HFF-Myc (cell line): Measurements from ENCODE around the gene DAP.

Source experiments
- DNase-seq: peaks from one replicate; pipeline ENCODE4 v3.0.0-alpha.2; 2011; ENCODE audit warnings: low read depth; ENCODE audit errors: extremely low read depth
- H3K4me3 ChIP-seq: replicated peaks from 2 replicates; pipeline ENCODE4 v1.5.1; 2011; ENCODE audit warnings: low read depth, mild to moderate bottlenecking, control low read depth, low read length
- TF ChIP-seq, protein P1 (sequence below): IDR thresholded peaks from 2 replicates; pipeline ENCODE4 v1.5.1; 2012; ENCODE audit warnings: mild to moderate bottlenecking, low read depth, low read length, control low read depth; ENCODE audit errors: missing control alignments

The DAP gene

DNA sequence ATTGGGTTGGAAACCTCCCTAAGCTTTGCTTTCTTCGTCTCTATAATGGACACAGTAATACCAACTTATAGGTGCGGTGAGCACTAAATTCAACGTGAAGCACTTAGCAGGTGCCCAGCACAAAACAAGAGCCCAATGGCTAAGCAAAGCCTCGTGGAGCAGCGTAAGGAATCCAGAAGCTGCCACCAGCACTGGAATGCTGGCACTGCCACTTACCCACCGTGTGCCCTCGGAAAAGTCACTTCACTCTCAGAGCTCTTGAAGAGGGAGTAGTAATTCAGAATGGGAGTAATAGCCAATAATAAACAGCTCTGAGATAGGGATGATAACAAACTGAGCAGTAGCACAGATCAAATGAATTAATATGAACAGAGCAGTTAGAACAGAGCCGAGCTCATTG is 16.4 kb downstream of the DAP start:
- DNase-seq: no peak
- TF ChIP-seq, protein P1, sequence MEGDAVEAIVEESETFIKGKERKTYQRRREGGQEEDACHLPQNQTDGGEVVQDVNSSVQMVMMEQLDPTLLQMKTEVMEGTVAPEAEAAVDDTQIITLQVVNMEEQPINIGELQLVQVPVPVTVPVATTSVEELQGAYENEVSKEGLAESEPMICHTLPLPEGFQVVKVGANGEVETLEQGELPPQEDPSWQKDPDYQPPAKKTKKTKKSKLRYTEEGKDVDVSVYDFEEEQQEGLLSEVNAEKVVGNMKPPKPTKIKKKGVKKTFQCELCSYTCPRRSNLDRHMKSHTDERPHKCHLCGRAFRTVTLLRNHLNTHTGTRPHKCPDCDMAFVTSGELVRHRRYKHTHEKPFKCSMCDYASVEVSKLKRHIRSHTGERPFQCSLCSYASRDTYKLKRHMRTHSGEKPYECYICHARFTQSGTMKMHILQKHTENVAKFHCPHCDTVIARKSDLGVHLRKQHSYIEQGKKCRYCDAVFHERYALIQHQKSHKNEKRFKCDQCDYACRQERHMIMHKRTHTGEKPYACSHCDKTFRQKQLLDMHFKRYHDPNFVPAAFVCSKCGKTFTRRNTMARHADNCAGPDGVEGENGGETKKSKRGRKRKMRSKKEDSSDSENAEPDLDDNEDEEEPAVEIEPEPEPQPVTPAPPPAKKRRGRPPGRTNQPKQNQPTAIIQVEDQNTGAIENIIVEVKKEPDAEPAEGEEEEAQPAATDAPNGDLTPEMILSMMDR: no peak
- no peak overlapping the region for H3K4me3 ChIP-seq

DNA sequence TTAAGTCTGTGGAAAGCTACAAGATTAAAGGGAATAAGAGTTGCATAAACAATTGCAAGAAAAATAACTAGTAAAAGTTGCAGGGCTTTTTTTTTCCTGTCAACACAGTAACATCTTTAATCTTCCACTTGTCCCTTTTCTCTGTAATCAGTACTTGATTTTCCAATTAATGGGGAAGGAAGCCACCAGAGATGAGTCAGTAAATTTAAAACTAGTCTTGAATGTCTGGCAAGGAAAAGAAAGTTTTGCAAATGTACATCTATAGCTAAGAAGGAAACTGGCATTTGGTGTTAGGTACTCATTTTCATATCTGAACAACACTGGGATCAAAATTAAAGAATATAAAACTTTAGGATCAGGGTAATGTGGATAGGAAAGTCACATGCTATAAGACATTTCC is 17.1 kb downstream of the DAP start:
- DNase-seq: no peak

DNA sequence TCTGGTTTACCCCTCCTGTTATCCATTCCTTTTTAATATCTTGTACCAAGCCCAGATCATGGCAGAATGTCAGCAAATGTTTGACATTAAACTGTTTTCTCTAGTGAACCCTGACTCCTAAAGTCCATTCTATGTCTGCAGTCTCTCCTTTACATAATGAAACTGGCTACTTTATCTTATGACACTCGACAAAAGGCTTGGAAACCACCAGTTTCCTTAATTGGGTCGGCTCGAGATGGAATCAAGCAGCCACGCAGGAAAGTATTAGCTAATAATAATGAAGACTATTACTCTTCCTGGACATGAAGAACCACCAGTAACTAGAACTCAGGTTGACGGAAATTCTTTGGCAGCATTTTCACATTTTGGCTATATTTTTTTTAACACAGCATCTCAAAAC is 17.5 kb downstream of the DAP start:
- H3K4me3 ChIP-seq: no peak overlapping the region
- DNase-seq: no peak
- TF ChIP-seq, protein P1: no peak

More for the DNA sequence above, 17.1 kb downstream of the DAP start:
- TF ChIP-seq, protein P1: no peak
- no peak overlapping the region for H3K4me3 ChIP-seq

DNA sequence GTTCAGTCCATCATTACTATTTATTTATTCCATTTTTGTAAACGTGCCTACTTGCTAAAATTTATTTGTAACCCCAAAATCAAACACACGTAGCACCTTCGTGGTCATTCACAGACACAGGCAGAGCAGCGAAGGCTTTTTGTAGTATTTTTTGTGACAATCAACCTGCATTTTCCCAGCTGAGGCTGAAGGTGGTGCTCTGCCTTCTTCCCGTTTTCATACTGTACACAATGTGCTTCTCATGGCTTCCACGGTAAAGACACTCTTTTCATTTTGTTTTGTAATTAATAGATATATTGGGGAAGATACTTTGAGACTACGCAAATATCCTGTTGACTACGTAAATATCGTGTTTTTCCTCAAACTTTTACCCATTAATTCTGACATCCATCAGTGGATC is 19.4 kb downstream of the DAP start:
- TF ChIP-seq, protein P1: no peak
- no peak for DNase-seq
- no peak overlapping the region for H3K4me3 ChIP-seq

DNA sequence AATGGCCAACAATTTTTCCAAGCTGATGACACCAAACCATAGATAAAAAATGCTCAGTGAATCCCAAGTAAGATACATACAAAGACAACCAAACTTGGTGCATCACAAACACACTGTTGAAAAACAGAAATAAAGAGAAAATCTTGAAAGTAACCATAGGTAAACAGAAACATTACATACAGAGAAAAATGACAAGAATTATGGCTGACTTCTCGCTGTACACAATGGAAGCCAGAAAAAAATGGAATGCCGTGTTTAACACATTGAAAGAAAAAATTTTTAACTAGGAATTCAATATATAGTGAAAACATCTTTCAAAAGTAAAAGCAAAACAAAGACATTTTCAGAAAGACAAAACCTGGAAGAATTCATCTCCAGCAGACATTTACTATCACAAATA is 20.6 kb downstream of the DAP start:
- DNase-seq: no peak
- no peak overlapping the region for H3K4me3 ChIP-seq
- TF ChIP-seq, protein P1: no peak

DNA sequence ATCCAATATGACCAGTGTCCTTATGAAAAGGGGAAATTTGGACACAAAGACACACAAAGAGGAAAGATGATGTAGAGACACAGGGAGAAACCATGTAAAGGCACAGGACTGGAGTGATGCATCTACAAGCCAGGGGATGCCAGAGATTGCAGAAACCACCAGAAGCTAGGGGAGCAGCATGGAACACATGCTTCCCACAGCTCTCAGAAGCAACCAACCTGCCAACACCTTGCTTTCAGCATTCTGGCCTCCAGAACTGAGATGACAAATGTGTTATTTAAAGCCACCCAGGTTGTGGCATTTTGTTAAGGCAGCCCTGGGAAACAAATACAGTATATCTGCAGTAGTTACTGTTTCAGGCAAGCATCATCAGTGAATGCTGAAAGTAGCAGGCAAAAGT is 23.2 kb downstream of the DAP start:
- TF ChIP-seq, protein P1: no peak
- no peak overlapping the region for H3K4me3 ChIP-seq
- DNase-seq: no peak

DNA sequence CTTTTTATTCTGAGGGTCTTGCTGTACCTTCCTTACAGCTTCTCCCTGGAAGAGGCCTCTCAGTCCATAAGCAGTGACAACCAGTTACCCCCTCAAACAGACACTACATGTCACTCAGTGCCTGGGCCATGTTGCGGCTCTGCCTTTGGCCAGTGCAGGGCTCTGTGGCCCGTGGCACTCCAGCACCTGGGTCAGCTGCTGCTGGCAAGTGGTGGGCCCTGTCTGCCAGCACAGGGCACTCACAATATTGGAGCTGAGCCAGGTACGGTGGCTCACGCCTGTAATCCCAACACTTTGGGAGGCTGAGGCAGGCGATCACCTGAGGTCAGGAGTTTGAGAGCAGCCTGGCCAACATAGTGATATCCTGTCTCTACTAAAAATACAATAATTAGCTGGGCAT is 24.2 kb downstream of the DAP start:
- no peak overlapping the region for H3K4me3 ChIP-seq
- DNase-seq: no peak

More for the DNA sequence above, 24.2 kb downstream of the DAP start:
- TF ChIP-seq, protein P1: no peak
